HUES6 (cell line): ENCODE results near the gene CFAP97D1.
"Not testable (repeated sequence)": the region's sequence is repeated elsewhere in the genome, so short reads cannot be mapped to it uniquely, and the experiment has no call there.

Source experiments
- H3K27ac ChIP-seq: 2 replicates; pipeline ENCODE4 v1.7.0; 2013; ENCODE audit warnings: low read depth, mild to moderate bottlenecking, low read length, inconsistent platforms
- H3K27me3 ChIP-seq: 2 replicates; pipeline ENCODE4 v1.6.1; 2013; ENCODE audit warnings: low read length; ENCODE audit not compliant: control insufficient read depth, insufficient read depth
- H3K36me3 ChIP-seq: 2 replicates; pipeline ENCODE4 v1.6.1; 2013; ENCODE audit warnings: low read length; ENCODE audit not compliant: control insufficient read depth, insufficient read depth
- H3K4me1 ChIP-seq: 2 replicates; pipeline ENCODE4 v1.6.1; 2013; ENCODE audit warnings: low read length; ENCODE audit not compliant: control insufficient read depth, insufficient read depth
- H3K4me3 ChIP-seq: 2 replicates; pipeline ENCODE4 v1.5.1; 2013; ENCODE audit warnings: low read depth, low read length
- H3K9ac ChIP-seq: one replicate; pipeline ENCODE4 v1.6.1; 2013; ENCODE audit warnings: mild to moderate bottlenecking, low read length
- H3K9me3 ChIP-seq: 2 replicates; pipeline ENCODE4 v1.6.1; 2013; ENCODE audit warnings: low read depth, low read length; ENCODE audit not compliant: control insufficient read depth, insufficient read depth

CFAP97D1 gene

DNA sequence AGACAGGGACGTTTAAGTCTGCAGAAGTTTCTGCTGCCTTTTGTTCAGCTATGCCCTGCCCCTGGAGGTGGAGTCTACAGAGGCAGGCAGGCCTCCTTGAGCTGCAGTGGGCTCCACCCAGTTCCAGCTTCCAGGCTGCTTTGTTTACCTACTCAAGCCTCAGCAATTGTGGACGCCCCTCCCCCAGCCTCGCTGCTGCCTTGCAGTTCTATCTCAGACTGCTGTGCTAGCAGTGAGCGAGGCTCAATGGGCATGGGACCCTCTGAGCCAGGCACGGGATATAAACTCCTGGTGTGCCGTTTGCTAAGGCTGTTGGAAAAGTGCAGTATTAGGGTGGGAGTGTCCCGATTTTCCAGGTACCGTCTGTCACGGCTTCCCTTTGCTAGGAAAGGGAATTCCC is 17.8 kb downstream of the CFAP97D1 start:
- not testable (repeated sequence) for H3K36me3 ChIP-seq, H3K4me3 ChIP-seq

DNA sequence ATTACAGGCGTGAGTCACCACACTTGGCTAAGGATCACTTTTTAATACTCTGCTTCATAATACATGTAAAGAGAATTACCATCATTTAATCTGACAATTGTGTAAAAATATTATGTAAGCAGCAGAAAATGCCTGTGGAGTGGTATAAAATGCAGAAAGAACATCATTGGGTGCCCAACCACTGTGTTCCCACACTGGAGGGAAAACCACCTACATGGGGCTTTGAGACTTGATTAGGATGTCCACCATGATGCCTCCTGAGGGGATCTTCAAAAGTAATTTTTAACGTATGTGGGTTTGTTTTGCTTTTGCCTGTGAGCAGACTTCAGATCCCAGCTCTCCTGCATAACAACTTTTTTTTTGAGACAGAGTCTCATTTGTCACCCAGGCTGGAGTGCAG is 18.8 kb downstream of the CFAP97D1 start:
- H3K4me3 ChIP-seq = no peak overlapping the region
- H3K9me3 ChIP-seq = peaks cover 6% of the 10 kb centered on the region
- no peaks in the 10 kb centered on the region for H3K36me3 ChIP-seq
- H3K27me3 ChIP-seq = no peaks in the 10 kb centered on the region
- H3K9ac ChIP-seq = no peak overlapping the region
- H3K4me1 ChIP-seq = peaks cover 22% of the 10 kb centered on the region
- H3K27ac ChIP-seq = no peak overlapping the region

More for the DNA sequence above, 17.8 kb downstream of the CFAP97D1 start:
- not testable (repeated sequence) for H3K27me3 ChIP-seq, H3K27ac ChIP-seq, H3K9ac ChIP-seq, H3K9me3 ChIP-seq
- peaks cover 12% of the 10 kb centered on the region; the same call in 1 of the 2 replicates for H3K4me1 ChIP-seq

DNA sequence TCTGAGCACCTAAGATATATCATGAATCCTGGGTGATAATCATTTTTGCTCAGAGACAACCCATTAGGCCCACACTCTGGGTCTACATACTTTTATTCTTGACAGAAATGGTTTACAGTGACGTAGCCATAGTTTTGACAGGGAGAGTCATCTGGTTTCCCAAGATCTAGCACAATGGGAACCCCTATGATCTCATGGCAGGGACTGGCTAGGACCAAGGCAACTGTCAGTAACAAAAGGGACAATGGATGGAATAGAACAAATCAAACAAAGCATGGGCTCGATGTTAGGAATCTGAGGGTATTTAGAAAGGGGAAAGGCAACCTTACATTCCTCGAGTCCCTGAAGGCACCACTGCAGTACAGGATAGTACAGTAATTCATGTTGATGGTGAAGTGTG is 20.5 kb downstream of the CFAP97D1 start:
- no peaks in the 10 kb centered on the region for H3K27me3 ChIP-seq
- peaks cover 6% of the 10 kb centered on the region for H3K9me3 ChIP-seq
- no peaks in the 10 kb centered on the region for H3K36me3 ChIP-seq
- no peak overlapping the region for H3K27ac ChIP-seq
- H3K4me1 ChIP-seq = peaks cover 30% of the 10 kb centered on the region
- H3K4me3 ChIP-seq = no peak overlapping the region
- no peak overlapping the region for H3K9ac ChIP-seq

DNA sequence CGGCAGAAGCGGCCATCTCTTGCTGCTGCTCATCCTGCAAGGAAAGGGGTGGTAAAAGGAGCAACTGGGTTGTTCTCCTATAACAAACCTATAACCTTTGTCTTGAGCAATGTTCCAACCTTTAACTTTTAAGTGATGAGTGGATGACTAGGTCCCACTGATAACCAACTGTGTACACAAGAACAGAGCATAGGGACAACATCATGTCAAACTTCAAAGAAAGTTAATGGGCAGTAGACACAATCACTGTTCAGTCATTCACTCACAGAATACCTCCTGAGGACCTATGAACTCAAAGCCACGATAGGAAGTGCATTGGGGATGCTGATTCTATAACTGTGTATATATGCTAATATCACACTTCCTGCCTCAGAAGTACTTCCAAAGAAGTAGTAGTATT is 21.6 kb downstream of the CFAP97D1 start:
- Histone ChIP-seq H3K27ac (no peak overlapping the region), H3K9ac (no peak overlapping the region), H3K4me3 (no peak overlapping the region), H3K36me3 (no peaks in the 10 kb centered on the region), H3K27me3 (no peaks in the 10 kb centered on the region), H3K9me3 (peaks cover 6% of the 10 kb centered on the region), H3K4me1 (peaks cover 30% of the 10 kb centered on the region)

DNA sequence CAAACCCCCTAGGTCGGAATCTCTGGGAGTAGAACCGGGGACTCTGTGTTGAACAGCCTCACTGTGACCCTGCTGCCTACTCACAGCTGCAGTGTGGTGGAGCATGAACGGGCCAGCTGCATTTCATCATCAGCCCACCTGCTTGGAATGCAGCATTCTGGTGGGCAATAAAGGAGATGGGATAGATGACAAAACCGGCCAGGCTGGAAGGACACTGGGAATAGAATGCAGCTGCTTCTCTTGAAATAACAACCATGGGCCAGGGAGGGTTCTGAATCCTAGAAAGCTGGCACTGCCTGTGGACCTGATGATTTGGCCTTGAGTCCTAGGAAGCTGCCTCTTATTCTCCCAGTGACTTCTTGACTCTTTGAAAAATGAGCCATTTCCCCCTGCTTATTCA is 23.5 kb downstream of the CFAP97D1 start:
- Histone ChIP-seq H3K4me3 (no peak overlapping the region; the same call in 1 of the 2 replicates), H3K36me3 (peaks cover 4% of the 10 kb centered on the region; the same call in 1 of the 2 replicates), H3K4me1 (peaks cover 30% of the 10 kb centered on the region), H3K9me3 (0 out of 2 replicates have a peak, but pooled peaks cover 2% of the 10 kb centered on the region), H3K27ac (peak overlapping the region; percentile 6; the same call in 1 of the 2 replicates), H3K9ac (peak overlapping the region; percentile 47), H3K27me3 (no peaks in the 10 kb centered on the region)

DNA sequence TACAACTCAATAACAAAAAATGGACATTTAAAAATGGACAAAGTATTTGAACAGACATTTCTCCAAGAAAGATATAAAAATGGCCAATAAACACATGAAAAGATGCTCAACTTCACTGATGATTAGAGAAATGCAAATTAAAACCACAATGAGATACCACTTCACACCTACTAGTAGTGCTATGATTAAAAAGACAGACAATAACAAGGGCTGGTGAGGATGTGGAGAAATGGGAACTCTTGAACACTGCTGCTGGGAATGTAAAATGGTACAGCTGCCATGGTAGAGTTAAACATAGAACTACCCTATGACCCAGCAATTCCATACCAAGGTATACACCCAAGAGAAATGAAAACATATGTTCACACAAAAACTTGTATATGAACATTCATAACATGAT is 24.9 kb downstream of the CFAP97D1 start:
- Histone ChIP-seq H3K27me3 (no peaks in the 10 kb centered on the region), H3K4me3 (no peak overlapping the region), H3K9me3 (no peaks in the 10 kb centered on the region), H3K27ac (no peak overlapping the region), H3K9ac (no peak overlapping the region), H3K4me1 (peaks cover 30% of the 10 kb centered on the region), H3K36me3 (peaks cover 7% of the 10 kb centered on the region; the same call in 1 of the 2 replicates)

DNA sequence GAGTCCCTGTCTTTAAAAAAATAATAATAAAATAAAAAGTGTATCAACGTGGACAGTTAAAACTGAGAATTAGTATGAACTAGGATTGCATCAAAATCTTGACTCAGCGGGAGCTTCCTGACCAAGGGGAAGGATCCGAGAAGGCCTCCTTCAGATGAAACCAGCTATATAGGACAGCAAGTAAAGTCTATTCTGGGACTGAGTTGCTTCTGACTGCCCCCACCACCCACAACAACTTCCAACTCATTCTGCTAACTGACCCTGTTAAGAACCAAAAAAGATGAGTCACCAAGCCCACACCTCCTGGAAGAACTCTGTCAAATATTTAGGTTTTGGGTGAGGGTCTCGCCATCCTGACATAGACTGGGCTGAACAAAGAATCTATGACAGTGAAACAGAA is 27.8 kb downstream of the CFAP97D1 start:
- H3K9ac ChIP-seq = no peak overlapping the region
- no peaks in the 10 kb centered on the region for H3K9me3 ChIP-seq
- no peaks in the 10 kb centered on the region for H3K27me3 ChIP-seq
- no peak overlapping the region for H3K27ac ChIP-seq
- peaks cover 7% of the 10 kb centered on the region; the same call in 1 of the 2 replicates for H3K36me3 ChIP-seq
- no peak overlapping the region for H3K4me3 ChIP-seq
- H3K4me1 ChIP-seq = peaks cover 17% of the 10 kb centered on the region

DNA sequence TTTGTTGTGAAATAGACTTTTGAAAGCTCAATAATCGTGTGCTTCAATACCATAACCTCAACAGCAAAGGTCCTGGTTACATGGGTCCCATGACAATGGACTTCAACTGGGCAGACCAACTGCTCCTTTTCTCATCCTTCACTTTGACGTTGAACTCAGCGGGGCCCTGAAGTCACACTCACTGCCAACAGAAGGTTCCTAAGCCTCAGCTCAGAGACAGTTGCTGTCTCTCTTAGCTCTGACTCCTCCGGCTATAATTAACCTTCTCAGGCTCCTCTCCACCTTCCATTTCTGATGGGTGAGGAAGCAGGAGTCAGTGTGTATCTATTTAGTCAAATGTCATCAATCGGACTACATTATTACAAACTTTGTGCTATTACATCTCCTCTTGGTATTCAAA is 28.9 kb downstream of the CFAP97D1 start:
- Histone ChIP-seq H3K4me3 (no peak overlapping the region), H3K9me3 (no peaks in the 10 kb centered on the region), H3K27me3 (no peaks in the 10 kb centered on the region), H3K27ac (no peak overlapping the region), H3K36me3 (peaks cover 16% of the 10 kb centered on the region; the same call in 1 of the 2 replicates), H3K4me1 (peaks cover 13% of the 10 kb centered on the region), H3K9ac (no peak overlapping the region)

DNA sequence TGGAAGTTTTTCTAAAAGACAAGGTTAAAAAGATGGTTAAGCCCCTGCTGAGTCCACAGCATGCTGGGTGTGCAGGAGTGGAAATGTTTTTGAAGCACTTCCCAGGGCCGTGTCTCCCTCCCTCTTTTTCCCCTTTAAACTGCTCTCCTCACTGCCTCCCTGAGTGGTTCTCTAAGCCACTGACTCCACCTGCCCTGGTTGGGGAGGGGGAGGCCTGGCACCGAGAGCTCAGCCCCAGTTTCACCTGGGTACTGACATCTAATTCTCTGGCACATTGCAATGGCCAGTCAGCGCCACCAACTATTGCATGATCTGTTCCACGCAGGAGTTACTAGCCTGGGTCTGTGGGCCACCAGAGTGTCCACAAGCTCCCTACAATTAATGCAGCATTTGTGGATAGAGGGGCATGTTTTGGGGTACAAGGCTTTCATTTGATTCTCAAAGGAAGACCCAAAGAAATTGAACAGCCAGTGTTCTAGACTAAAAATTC is 30.0 kb downstream of the CFAP97D1 start:
- no peak overlapping the region for H3K27ac ChIP-seq
- no peaks in the 10 kb centered on the region for H3K27me3 ChIP-seq
- peaks cover 9% of the 10 kb centered on the region for H3K4me1 ChIP-seq
- H3K4me3 ChIP-seq = no peak overlapping the region
- H3K36me3 ChIP-seq = peaks cover 23% of the 10 kb centered on the region; the same call in 1 of the 2 replicates
- no peak overlapping the region for H3K9ac ChIP-seq
- H3K9me3 ChIP-seq = no peaks in the 10 kb centered on the region

DNA sequence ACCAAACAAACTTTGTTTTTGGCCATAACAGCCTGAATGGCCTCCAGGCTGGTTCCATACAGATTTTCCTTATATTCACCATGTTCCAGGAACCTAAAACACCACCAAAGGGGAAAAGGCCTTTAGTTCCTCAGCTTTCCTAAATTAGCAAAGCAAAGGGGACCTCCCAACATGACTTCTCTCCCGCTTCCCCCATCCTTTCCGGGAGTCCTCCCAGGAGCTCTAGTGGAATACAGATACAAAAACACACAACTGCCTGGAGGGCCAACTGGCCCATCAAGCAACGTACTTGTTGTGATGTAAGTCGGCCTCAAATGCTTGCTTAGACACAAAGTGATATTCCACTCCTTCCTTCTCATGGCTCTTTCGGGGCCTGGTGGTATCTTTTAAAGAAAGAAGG is 30.6 kb downstream of the CFAP97D1 start:
- Histone ChIP-seq H3K36me3 (peaks cover 23% of the 10 kb centered on the region; the same call in 1 of the 2 replicates), H3K9ac (no peak overlapping the region), H3K27me3 (no peaks in the 10 kb centered on the region), H3K4me3 (no peak overlapping the region), H3K27ac (no peak overlapping the region), H3K9me3 (no peaks in the 10 kb centered on the region), H3K4me1 (peaks cover 9% of the 10 kb centered on the region)

DNA sequence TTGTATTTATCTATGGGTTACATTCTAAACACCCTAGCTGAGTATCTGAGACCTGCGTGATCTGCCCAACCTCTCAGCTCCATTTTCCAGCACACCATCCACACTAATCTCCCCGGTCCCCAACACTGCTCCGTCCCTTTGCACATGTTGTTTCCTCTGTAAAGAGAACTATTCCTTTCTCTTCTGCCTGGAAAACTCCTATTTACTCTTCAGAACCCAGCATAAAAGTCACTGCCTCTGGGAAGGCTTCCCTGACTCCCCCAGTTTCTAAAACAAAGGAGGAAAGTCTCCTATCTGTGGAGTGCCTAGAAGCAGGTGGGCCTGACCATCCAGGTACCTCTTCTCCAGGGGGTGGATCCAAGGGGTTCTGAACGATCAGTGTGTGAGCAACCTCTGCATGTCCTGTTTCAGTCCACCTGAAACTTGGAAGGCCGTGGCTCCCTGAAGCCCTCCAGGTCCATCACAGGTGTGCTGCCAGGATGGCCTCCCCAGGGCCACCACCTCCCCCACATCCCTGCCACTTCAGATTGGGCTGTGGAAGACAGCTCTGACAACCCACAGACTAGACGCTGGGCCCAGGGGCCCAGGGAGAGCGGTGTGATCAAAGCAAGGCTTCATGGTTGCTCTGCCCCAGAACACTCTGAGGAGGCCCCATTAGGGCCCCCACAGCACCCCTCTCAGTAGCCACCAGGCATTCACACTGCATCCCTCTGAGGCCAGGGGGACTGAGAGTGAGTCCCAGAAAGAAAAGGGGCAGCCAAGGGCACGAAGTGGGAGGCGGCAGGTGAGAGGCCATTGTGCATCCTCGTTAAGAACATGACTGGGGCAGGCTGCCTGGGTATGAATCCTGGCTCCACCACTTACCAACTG is 32.4 kb downstream of the CFAP97D1 start:
- peaks cover 9% of the 10 kb centered on the region for H3K4me1 ChIP-seq
- no peak overlapping the region for H3K4me3 ChIP-seq
- peaks cover 23% of the 10 kb centered on the region; the same call in 1 of the 2 replicates for H3K36me3 ChIP-seq
- no peaks in the 10 kb centered on the region for H3K27me3 ChIP-seq
- H3K27ac ChIP-seq = no peak overlapping the region
- H3K9me3 ChIP-seq = no peaks in the 10 kb centered on the region
- H3K9ac ChIP-seq = no peak overlapping the region
